Suppressor macrophage (primary cell): Measurements from ENCODE around the gene CDHR2.
A peak's percentile ranks its signal among the peaks of the same experiment; 100 is the strongest.

ENCODE experiments used
- DNase-seq, 4 experiments: peaks; one replicate each; pipeline ENCODE4 v3.0.0-alpha.2; 2020 to 2022

CDHR2 gene

DNA sequence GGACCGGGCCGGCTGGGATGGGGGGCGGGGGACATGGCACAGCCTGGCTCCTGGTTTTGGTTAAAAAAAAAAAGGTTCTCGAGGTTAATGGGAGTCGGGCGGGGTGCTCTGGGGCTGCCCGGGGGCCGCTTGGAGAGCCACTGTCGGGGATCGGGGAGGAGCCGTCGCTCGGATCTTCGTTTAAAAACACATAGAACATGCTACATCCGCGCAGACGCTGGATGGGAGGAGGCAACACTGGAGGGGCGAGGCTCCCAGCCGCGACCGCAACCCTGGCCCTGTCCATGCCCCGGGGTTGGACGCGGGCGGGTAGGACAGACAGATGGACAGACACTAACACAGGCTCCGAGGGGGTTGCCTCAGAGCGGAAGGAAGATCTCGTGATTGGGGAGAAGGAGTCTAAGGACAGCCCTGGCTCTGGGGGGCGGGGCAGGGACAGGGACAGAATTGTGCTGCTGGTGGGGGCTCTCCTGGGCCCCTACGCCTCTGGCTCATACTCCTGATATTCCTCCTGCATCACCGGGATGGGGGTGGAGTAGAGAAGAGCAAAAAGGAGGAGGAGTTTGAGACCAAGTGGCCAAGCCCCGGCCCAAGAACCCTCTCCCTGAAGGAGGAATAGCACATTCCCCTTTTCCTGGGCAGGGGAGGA is 71.3 kb downstream of the CDHR2 start:
- peak; percentile 34 to 69 (median 56) for DNase-seq

DNA sequence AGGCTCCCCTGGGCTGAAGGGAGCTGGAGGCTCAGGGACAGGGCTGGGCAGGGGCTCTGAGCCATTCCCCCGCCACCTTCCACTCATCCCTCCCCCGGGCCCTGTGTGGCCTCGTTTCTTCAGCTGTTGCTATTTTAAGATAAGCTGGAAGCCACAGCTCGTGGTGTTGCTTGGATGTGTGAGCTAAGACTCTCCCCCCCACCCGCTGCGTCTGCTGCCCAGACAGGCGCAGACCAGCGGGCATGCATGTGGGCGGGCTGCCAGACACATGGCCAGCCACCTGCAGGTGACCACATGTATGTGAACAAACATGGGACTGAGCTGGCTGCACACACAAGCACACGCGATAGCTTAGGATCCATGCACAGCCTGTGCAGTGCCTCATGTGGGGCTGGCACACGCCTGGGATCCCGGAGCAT is 72.5 kb downstream of the CDHR2 start:
- peak in 1 of 4 experiments; percentile 21 for DNase-seq

DNA sequence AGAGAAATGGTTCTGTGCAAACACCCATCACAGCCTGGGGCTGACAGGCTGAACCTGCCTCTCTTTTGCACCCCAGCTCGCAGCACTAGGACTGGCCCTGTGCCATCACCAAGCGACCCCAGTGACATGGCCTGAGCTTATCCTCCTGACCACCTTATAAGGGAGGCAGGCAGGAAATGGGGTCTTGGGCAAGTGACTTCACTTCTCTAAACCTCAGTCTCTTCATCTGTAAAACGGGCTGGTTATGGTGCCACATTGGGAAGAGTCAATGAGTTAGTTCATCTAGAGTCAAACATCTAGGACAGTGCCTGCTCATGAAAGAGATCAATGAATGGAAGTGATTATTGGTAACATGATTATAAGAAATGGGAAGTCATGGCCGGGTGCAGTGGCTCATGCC is 75.0 kb downstream of the CDHR2 start:
- DNase-seq = no peak

DNA sequence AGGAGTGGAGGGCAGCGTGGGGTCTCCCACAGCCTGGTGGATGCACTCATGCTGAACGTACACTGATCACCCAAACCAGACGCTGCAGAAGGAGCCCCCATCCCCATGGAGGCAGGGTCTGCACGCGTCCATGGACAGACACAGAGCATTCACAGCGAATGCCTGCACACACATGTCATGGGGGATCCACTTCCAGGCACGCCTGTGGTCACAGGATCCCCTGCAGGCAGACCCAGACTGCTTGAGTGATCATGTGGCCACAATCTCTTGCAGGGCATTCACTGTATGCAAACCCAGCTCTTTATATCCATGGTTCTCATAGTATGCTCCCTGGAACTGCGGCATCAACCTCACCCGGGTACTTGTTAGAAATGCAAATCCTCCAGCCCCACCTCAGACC is 75.8 kb downstream of the CDHR2 start:
- no peak for DNase-seq

DNA sequence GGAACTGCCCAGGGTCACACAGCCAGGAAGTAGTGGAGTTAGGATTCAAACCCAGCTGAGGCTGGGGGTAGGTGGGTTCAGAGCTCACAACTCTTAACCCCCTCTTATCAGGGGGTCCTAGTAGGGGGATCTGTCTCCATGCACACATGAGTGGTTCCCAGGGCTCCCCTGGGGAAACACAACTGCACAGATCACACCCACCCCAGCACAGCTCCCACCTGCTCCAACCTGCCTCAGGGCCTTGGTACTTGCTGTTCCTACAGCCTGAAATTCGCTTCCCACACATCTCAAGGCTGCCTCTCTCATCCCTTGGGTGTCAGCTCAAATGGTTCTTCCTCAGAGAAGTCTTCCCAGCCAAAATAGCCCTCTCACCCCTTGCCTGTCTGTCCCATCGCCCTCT is 76.4 kb downstream of the CDHR2 start:
- DNase-seq = no peak

DNA sequence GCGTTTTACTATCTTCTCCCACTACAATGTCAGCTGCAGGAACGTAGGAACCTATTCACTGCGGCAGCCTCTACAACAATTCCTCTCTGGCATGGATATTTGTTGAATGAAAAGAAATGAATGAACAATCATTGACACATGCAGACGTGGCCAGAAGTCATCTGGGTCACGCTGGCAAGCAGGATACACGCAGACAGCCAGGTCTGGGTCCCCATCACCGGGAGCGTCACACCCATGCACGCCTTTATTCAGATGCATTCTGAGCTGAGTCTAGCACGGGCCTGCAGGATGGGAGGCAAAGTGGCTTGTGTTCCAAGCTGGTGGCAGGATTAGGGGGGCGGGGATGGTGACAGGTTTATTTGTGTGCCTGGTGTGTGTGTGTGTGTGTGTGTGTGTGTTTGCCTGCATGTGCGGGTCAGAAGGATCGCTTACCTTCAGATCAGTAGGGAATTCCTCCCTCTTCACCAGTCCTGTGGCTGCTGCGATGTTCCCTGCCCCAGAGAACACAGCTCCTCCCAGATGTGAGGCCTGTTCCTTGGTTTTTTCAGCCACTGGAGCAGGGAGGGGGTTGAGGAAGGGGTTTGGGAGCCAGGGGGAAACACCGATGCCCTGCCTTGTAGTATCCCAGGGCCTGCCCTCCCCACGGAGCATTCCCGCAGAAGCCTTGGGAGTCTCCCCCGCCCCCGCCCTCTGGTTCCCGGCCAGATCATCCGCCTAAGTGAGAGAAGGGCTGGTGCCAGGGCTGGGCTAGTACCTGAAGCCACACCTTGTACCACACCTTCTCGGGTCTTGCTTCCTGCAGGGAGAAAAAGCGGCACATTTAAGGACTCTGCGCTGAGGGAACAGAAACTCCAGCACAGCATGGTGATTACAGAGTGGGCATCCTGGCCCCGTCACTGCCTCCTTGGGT is 77.1 kb downstream of the CDHR2 start:
- DNase-seq = no peak

DNA sequence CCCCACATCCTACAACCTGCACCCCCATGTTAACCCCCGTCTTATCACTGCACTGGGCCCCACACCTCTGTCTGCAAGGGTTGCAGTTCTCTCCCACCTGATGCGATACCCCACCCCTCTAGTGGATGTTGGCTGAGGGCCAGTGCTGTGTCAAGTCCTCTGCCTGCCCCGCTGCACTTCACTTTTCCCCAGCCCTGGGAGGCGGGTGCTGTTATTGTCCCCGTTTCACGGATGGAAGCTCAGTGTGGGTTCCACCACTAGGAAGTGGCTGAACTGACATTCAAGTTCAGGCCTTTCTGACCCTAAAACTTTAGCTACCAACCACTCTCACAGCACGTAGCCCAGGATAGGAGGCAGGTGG is 77.7 kb downstream of the CDHR2 start:
- no peak for DNase-seq

DNA sequence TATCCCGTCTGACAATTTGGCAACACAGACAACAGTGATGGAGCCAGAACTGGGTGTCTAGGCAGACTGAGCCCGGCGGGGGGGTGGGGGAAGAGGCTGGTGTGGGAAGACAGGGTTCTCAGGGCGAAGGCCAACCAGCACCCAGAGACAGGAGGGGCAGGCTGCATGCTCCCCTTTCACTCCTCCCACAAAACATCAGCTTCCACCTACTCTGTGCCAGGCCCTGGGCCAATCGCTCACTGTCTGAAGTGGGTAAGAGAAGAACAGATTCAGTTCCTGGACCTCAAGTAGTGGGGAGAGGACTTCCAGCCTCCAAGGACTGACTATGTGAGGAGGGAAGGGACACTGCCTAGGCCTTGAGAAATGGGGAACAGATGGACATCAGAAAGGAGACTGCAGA is 78.4 kb downstream of the CDHR2 start:
- DNase-seq = no peak

DNA sequence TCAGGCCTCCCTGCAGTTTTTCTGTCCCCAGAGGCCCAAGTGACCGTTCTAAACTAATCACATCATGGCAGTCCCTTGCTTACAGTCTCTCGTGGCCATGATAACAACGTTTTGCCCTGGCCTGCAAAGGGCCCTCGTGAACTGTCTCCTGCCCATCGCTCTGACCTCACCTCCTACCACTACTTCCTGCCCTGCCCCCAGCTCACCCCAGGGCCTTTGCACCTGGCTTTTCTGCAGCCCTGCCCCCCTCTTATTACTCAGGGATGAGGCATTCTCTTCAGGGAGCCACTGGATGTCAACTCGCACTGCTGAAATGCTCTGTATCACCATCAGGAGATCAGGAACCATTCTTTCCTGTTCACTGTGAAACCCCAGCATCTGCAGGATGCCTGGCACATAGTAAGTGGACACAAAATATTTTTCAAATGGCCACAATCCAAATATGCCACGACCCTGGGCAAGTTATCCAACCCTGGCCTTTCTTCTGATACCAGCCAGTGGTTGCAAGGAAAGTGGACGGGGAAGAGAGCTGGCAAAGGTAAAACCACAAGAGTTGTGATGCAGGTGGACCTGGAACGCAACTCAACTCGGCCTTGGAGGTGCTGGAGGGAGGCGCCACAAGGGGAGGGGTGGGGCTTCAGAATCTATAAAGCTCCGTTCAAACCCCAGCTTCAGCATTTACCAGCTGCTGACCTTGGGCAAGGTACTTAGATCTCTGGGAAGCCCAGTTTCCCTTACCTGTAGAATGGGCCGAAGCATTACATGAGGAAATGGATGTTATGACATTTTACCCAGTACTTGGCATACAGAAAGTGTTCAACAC is 79.5 kb downstream of the CDHR2 start:
- no peak for DNase-seq

DNA sequence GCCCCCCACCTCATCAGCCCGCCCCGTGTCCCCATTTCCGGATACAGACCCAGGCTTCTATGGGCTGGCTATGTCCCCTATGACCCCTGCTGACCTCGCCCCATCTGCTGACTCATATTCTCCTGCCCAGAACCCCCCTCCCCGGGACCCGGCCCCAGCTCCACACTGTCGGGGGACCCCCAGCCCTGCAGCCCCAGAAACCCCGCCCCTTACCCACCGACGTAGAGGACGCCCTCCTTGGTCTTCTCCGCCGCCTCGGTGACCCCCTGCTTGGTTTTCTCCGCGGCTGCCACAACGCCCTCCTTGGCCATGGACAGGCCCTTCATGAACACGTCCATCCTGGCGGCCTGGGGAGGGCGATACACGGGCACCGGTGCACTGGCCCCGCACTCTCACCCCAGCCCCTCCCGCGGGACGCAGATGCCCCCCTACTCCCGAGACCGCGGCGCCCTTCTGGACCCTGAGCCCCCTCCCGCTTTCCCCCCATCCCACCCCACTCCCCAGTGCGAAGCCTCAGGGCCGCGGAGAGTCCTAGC is 80.2 kb downstream of the CDHR2 start:
- DNase-seq = no peak

DNA sequence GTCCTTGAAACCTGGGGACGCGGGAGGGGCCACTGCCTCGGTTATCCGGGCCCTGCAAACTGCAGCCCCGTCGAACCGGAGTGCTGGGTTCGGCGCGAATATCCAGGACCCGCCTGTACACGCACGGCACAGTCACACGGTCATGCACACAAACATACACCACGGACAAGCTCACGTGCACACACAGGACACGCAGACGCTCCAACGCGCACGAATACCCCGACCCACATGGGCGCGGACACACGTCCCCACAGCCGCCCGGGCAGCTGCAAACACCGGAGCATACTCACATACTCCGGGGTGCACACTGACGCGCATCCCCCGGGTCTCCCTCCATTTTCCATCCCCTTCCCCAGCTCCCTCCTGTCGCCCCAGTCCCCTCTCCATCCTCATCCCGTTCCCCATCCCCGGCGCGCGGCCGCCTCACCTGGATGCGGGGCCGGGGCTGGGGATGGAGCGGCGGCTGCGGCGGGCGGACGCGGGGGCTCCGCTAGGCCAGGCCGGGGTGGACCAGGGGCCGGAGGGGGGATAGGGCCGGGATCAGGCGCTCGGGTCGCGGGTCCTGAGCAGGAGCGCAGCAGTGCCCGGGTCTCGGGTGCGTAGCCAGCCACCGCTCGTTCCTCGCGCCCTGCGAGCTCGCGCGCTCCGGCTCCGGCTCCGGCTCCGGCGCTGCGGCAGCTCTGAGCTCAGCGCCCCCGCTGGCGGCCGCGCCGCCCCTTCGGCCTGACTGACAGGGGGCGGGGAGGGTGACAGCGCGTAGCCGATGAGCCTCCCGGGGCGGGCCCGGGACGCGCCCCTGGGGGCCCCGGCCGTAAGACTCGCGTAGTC is 80.9 kb downstream of the CDHR2 start, which contains the start of the genes EIF4E1B and SNCB:
TSS of gene EIF4E1B (plus strand) at position 823 of the 828 bp plus-strand sequence. CDS start 12,113 bp downstream, outside the sequence.
TSS of gene SNCB (minus strand) at position 682 of the 828 bp plus-strand sequence. CDS start 880 bp downstream, outside the sequence.
- DNase-seq = peak; percentile 12 to 65 (median 25)

DNA sequence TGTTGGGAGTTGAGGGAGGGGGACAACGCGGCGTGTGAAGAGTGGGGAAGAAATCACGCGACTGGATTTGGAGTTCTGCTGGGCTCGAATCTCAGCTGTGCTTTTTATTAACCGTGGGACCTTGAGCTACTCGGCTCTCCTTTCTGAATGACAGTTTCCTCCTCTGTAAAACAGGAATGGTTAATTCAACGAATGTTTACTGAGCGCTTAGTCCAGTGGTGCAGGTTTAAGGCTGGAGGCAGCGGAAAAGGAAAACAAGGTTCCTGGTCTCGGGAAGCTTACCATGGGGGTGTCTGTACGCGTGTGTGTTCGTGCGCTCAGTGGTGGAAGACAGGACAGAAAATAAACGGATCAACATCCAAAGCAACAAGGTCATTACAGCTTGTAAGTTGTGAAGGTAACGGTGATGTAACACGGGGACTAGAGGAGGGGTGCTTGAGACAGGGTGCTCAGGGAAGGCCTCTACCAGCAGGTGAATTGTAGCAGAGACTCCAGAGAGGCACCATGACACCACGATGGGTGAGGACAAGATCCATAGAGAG is 81.6 kb downstream of the CDHR2 start:
- no peak for DNase-seq

DNA sequence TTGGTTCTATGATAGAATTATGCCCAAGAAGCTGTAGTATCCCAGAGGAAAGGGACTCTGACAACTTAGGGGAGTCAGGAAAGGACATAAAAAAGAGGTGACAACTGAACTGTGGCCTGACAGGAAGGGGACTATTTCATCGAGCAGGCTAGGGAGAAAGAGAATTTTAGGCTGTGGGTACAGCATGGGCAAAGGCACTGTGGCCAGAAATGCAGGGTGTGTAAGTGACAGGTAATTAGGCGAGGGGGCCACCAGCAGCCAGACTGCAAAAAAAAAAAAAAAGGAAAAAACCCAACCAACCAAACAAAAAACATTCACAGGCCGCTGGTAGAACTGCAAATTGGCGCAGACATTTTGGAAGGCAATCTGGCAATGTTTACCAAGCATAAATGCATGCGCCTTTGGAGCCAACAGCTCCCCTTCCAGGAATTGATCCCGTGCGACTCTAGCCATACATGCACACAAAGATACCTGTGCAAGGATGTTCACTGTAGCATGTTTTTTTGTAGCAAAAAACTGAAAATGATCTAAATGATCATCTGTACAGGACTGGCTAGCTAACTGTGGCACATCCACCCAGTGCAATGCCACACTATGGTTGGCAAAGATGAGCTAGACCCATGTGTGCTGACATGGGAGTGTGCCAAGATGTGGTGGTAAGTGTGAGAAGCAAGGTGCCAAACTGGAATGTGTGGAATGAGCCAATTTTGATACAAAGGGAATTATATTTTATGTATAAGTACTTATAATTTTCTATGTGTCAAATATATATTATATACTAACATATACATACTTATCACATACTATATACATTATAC is 82.5 kb downstream of the CDHR2 start:
- DNase-seq = no peak

DNA sequence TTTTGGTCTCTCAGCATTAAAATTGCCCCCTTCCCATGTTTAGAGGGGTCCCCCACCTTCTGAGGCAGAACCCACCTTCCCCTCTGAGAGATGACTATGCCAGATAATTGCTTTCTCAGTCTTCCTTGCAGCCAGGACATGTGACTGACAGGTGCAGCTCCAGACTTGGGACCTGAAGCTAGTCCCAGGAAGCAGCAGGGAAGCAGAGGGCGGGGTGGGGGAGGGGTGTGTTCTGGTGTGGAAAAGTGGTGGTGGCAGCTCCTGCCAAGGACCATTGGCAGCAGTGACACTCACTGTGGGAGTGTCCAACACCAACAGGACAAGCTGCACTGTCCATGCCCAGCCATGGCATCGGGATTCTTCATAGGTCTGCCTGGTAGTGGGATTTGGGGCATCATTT is 83.6 kb downstream of the CDHR2 start:
- DNase-seq = no peak

DNA sequence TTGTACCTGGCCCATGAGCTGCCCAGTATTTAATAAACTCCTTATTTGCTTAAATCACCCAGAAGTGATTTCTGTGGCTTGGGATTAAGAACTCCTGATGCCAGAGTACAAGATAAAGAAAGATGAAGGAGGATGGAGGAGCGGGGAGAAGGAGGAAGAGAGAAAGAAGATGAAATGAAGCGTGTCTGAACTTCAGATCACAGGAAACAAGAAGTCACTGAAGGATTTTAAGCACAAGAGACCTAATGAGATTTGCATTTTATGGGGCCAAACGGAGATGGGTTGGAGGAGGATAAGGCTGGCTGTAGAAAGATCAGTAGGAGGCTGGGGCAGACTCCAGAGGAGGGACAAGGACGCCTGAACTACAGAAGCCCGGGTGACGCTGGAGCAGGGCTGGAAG is 84.5 kb downstream of the CDHR2 start:
- no peak for DNase-seq

DNA sequence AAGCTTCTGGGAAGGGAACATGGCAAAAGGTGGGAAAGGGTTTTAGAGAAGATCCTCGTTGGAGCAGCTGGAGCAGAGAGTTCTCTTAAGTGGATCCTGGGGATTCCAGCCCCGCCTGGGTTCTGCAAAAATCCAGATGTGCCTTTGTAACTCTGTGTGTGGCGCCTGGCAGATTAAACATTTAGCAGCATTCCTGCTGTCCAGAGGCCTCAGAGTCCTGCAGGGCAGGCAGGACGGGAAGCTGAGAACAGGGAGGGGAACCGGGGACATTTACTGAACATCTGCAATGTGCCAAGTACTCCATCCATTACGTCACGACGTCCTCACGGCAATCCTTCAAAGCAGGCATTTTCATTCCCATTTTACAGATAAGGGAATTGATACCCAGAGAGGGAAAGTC is 87.3 kb downstream of the CDHR2 start:
- DNase-seq = no peak

DNA sequence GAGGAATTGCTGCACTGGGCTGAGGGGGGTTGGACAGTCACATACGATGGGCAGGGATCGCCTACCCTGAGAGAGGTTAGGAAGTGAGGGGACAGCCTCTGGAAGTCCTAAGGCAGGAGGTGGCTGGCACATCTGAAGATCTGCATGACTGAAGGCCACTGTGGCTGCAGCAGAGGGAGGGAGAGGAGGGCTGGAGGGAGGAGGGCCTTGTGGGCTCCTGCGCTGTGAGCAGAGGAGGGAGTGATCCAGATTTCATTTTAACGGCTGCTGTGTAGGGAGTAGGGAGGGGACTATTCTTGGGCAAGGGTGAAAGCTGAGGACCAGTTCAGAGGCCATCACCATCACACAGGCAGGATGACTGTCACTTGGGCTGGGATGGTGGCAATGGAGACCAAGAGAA is 88.4 kb downstream of the CDHR2 start:
- no peak for DNase-seq

DNA sequence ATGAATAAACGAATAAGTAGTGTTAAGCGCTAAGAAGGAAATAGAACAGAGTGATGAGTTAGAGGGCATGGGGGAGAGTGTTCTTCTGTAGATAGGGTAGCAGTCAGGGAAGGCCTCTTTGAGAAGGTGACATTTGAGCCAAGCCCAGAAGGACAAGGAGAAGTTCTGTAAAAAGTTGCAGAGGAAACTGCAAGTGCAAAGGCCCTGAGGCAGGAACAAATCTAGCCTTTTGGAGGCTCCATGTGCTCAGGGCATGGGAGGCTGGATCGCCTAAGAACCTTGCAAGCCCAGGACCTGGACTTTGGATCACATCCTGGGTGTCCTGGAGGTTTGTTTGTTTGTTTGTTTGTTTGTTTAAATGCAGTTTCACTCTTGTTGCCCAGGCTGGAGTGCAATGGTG is 89.3 kb downstream of the CDHR2 start:
- DNase-seq = no peak

DNA sequence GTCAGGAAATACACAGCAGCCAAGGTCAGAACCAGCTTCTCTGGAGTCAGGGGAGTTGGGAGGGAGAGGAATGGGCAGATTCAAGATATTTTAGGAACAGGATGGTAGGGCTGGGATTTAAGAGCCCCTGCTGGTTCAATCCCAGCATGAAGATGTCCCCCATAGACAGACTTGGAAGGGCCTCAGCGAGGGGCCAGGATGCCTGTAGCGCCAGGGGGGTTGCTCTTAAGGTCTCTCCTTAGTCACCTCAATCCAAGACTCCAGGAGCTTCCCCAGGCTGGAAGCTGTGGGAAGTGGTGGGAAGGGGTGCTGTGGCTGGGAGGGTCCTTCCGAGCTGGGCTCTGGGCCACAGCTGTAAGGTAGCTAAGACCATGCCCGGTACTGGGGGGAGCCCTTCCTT is 90.1 kb downstream of the CDHR2 start:
- DNase-seq = no peak

DNA sequence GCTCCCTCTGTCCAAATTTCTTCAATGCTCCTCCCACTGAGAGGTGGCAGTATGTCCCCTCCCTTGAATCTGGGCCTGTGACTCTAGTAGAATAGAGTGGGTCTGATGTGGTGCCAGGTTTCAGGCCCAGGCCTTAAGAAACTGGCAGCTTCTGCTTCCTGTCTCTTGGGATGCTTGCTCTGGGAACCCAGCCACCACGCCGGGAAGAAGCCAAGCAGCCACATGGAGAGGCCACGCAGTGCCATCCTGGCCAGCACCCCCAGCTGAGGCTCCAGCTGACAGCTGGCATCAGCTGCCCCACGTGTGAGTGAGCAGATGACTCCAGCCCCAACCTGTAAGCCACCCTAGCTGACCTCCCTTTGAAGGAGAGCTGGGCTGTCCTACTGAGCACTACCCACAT is 90.8 kb downstream of the CDHR2 start:
- DNase-seq = no peak

DNA sequence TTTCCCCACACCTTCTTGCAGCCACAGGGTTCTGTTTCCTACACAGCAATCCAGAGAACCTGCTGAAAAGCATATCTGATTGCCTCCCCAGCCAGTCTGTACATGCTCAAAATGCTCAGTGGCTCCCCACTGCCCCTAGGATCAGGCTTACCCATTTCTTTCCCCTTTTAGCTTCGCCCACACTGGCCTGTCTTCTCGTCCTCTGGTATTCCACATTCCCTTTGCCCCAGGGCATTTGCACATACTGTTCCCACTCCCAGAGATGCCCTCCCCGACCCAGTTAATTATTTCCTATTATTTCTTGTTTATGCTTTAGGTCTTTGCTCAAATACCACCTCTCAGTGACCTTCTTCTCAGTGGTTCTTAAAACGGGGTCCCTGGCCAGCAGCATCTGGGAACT is 91.5 kb downstream of the CDHR2 start:
- no peak for DNase-seq
